A673 (cell line): ENCODE results near the gene SSTR4.
A peak's percentile ranks its signal among the peaks of the same experiment; 100 is the strongest.

ENCODE experiments used
- CTCF ChIP-seq: fragments of 300-800, 200-600 bp; sonication (generic); conservative IDR thresholded peaks from 2 replicates; pipeline ENCODE4 v1.5.1; 2017; ENCODE audit warnings: low read depth, mild to moderate bottlenecking, antibody characterized with exemption, low read length, moderate library complexity, mixed read lengths
- EZH2 ChIP-seq: fragments of 200-600 bp; sonication (generic); IDR thresholded peaks from 2 replicates; pipeline ENCODE4 v1.6.1; 2017; ENCODE audit warnings: borderline replicate concordance, low read depth, mild to moderate bottlenecking, mixed read lengths, antibody characterized with exemption, low read length; ENCODE audit not compliant: poor library complexity, severe bottlenecking

- TF ChIP-seq EZH2 (no peak), CTCF (peak; percentile 38; the same call in 1 of the 2 replicates)
These were observed 43.9 kb downstream of the SSTR4 start for GRCh38 chr20:23079016-23079351.
